Measurements from ENCODE around the gene PEX11A. TPM values are rescaled to one million over a fixed set of nuclear protein-coding genes. Genes with fewer than 3 reads are reported as not detected.

The PEX11A gene
- polyA plus RNA-seq, 1 donor: 4.5 TPM

DNA sequence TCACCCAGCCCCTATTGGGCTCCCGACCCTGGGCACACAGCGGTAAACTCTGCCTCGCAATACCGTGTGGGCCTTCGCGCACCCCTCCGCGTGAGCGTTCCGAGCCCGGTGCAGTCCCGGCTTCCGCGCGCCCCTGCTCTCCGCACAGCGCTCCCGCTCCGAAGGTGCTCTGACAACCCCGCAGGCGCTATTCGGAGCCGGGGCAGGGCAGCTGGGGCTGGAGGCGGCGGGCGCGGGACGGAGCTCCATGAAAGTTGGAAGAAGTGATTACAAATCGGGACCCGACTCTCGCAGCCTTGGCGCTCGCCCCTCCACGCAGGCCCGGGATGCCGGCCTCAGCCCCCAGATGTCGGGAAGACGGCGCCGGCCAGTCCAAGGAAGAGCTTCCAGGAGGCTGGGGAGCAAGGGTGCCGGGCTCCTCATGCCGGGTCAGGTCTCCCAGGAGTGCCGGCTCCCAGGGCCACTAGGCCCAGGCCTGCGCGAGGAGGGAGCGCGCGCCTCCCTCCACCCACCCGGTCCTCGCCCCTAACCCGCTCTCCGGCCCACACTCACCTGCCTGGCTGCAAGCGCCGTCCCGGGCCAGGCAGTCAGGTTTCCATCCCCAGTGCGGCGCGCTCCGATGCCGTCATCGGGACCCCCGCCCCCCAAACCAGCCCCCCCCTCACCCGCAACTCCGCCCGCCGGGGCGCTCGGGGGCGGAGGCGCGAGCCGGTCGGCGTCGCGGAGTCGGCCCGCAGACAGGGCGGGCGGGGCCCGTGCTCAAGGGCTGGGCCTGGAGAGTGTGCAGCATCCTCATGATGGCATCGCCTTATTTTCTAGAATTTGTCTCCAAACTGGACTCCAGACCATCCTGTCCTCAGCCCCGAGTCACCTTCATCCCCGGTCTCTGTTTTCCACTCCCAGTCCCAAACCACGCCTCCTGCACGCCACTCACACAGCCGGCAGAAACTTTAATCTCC is 35.4 kb downstream of the PEX11A start, which contains the start of gene KIF7:
Gene KIF7, minus strand, starts transcription at position 621 of the 959 bp plus-strand sequence. CDS start 2,537 bp downstream, outside the sequence.
- DNase-seq (ENCODE audit: low read depth): no peak

- no peak for DNase-seq (ENCODE audit: low read depth)
These were observed 36.2 kb downstream of the PEX11A start for GRCh38 chr15:89654301-89654761.

DNA sequence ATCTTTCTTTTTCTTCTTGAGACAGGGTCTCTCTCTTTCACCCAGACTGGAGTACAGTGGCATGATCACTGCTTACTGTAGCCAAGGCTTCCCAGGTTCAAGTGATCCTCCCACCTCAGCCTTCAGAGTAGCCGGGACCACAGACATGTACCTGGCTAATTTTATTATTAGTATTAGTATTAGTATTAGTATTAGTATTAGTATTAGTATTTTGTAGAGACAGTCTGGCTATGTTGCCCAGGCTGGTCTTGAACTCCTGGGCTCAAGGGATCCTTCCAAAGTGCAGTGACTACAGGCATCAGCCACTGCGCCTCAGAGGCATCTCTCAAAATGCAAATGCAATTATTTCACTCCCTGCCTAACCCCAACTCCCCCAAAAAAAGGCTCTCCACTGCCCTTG is 37.0 kb downstream of the PEX11A start:
- DNase-seq (ENCODE audit: low read depth): no peak

DNA sequence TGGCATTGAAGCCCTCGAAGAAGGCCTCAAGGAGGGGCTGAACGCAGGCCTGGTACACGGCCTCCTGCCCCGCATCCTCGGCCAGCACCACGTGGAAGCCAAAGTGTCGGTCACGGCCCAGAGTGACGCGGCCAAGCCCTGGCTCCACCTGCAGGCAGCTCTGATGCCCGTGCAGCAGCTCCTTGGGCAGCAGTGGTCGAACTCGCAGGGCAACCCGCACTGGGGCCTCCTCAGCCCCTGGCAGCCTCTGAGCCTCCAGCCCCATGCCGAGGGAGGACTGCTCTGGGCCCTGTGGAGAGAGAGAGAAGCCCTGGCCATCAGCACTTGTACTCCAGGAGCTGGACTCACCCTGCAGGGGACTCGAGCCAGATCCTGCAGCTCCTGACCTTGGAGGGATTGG is 37.9 kb downstream of the PEX11A start:
- no peak for DNase-seq (ENCODE audit: low read depth)

DNA sequence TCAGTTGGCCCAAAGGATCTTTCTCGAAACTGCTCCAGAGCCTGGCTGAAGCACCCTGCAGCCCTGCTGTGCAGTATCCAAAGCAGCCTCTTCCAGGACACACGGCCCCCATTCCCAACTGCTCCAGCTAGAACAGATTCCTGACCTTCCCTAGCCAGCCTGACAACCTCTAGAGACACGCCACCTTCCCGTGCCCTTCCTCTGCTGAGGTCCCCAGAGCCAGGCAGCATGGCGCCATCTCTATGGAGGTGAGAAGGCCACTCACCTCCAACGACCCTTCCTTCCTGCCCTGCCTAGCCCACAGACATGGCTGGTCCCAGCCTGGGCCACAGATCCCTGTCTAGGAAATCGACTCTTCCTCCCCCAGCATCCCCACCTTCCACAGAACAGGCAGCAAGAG is 38.4 kb downstream of the PEX11A start:
- no peak for DNase-seq (ENCODE audit: low read depth)

GRCh38 chr15:89649716-89650115 is 40.8 kb downstream of the PEX11A start:
- no peak for DNase-seq (ENCODE audit: low read depth)

DNA sequence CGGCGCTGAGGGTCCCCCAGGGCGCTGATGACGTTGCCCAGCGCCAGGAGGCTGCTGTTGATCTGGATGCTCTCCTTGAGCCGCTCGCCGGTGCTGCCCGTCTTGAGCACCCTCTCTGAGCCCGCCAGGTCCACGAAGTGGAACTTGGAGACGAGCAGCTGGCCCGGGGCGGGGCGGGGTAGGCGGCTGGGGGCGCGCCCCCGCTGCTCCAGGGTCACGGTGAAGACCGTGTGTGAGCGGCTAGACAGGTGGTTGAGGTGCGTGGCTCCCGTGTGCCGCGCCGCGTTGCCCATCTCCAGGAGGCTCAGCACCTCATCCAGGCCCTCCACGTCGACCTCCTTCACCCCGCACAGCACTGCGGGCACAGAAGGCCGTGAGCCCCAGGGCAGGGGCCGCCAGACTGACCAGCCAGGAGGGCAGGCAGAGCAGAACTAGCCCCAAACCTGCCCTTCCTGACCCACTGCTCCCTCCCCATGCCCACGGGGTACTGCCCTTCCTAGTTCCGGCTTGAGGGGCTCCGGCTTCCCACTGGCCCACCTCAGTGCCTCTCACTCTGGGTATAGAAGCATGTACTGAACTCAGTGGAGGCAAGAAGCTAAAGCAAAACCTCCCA is 41.4 kb downstream of the PEX11A start:
- DNase-seq (ENCODE audit: low read depth): no peak

DNA sequence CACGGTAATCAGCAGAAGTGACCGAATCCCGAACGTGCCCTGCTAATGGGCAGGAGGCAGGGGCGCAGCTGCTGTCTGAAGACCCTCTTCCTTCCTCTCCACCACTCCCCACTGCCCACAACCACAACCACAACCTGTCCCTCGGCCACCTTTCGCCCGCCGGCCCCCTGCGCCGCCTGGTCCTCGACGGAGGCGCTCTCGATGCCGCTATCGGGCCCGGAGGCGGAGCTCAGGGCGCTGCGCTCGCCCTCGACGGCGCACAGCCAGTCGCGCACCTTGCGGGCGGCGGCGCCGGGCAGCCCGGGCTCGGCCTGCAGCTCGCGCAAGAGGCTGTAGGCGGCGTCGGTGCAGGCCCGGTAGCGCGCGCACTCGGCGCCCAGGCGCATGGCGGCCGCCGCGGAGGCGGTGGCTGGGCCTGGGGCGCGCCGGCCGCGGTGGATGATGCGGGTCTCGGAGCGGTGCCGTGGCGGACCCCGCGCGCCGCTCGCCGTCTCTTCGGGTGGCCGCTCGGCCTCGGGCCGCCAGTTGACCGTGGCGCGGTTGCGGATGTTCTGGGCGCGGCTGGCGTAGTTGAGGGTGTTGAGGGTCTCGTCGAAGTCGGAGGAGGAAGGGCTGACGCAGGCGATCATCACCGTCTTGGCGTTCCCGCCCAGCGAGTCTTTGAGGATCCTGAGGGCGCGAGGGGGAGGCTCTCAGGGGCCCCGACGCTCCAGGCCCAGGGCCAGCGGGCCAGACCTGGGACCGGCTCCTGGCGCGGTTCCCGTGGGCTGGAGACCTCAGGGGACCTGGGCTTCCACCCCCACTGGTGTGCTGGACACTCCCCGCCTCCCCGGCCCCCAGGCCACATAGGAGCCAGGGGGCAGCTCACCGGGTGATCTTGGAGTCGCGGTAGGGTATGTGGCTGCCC is 42.2 kb downstream of the PEX11A start:
- no peak for DNase-seq (ENCODE audit: low read depth)

- no peak for DNase-seq (ENCODE audit: low read depth)
These were observed 43.2 kb downstream of the PEX11A start for GRCh38 chr15:89647191-89647851.

GRCh38 chr15:89646416-89647141 is 44.0 kb downstream of the PEX11A start:
- no peak for DNase-seq (ENCODE audit: low read depth)

- DNase-seq (ENCODE audit: low read depth): no peak
These were observed 44.9 kb downstream of the PEX11A start for GRCh38 chr15:89645680-89646079.

- DNase-seq (ENCODE audit: low read depth): no peak
These were observed 48.4 kb downstream of the PEX11A start for GRCh38 chr15:89642106-89642505.

- DNase-seq (ENCODE audit: low read depth): no peak
These were observed 49.5 kb downstream of the PEX11A start for GRCh38 chr15:89641053-89641452.

DNA sequence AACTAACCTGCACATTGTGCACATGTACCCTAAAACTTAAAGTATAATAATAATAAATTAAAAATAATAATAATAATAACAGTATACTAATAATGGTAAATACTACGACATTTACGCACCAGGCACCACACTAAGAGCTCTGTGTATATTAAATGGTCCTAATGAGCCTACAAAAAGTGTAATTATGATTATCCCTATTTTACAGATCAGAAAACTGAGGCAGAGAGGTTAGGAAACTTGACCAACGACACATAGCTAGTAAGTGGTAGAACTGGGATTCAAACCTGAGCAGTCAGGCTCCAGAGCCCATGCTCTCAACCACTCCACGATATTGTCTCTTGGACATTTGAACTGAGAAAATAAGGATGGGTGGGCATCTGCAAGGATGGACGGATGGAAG is 50.3 kb downstream of the PEX11A start:
- DNase-seq (ENCODE audit: low read depth): no peak

- no peak for DNase-seq (ENCODE audit: low read depth)
These were observed 57.0 kb downstream of the PEX11A start for GRCh38 chr15:89633585-89633984.

GRCh38 chr15:89632563-89633430 is 57.8 kb downstream of the PEX11A start:
- no peak for DNase-seq (ENCODE audit: low read depth)

DNA sequence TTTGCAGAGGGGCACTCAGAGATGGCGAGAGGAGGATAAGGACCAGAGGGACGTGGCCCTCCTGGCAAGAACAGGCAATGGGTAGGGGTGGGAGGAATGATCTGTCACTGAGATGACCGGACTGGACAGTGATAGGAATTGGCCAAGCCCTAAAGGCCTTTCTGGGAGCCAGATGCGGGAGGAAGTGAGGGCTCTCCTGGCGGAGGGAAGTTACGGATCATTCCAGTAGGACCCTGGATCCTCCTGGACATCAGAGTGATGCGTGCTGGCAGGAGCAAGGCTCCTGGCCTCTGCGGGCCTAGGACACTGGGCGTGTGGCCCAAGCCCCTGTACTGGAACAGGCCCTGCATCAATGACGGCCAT is 58.7 kb downstream of the PEX11A start:
- no peak for DNase-seq (ENCODE audit: low read depth)
